CD8-positive, alpha-beta memory T cell (primary cell): ENCODE data around the gene CTNNA1. TPM values are rescaled to one million over a fixed set of nuclear protein-coding genes. Genes with fewer than 3 reads are reported as not detected.
"Not testable (repeated sequence)": the region's sequence is repeated elsewhere in the genome, so short reads cannot be mapped to it uniquely, and the experiment has no call there.

Source experiments
- CTCF ChIA-PET: fragments of 350-600 bp; sonication (Branson Sonifier 250); formaldehyde crosslinking; loops from one replicate; lab custom pipeline; 2021; ENCODE audit warnings: antibody characterized with exemption; lab: Charles Lee
- POLR2A ChIA-PET: fragments of 350-600 bp; sonication (Branson Sonifier 250); formaldehyde crosslinking; loops from one replicate; lab custom pipeline; 2021; ENCODE audit warnings: antibody characterized with exemption; lab: Charles Lee
- DNase-seq, 5 donors: peaks; one replicate each; pipeline versions ENCODE4 v3.0.0 to v3.0.0-alpha.2; 2020 to 2022; ENCODE audit warnings: mixed read lengths in 1 of 5
- H3K27ac ChIP-seq: one replicate; pipeline ENCODE4 v1.7.0; 2013; ENCODE audit warnings: low read depth, mild to moderate bottlenecking, low read length, moderate library complexity
- H3K27me3 ChIP-seq: 2 replicates; pipeline ENCODE4 v1.7.0; 2013; ENCODE audit warnings: low read length, mild to moderate bottlenecking; ENCODE audit not compliant: insufficient read depth, poor library complexity, severe bottlenecking
- H3K36me3 ChIP-seq: 2 replicates; pipeline ENCODE4 v1.7.0; 2013; ENCODE audit warnings: mild to moderate bottlenecking, low read length, moderate library complexity; ENCODE audit not compliant: insufficient read depth
- H3K4me1 ChIP-seq: 2 replicates; pipeline ENCODE4 v1.7.0; 2013; ENCODE audit warnings: mild to moderate bottlenecking, low read length, moderate library complexity; ENCODE audit not compliant: insufficient read depth
- H3K4me3 ChIP-seq: 2 replicates; pipeline ENCODE4 v1.7.0; 2013; ENCODE audit warnings: mild to moderate bottlenecking, low read length
- H3K9me3 ChIP-seq: 2 replicates; pipeline ENCODE4 v1.7.0; 2013; ENCODE audit warnings: mild to moderate bottlenecking, low read length
- H3K27ac Mint-ChIP-seq, 8 donors: one replicate each; pipeline ENCODE4 v1.8.0; 2020 to 2021; ENCODE audit warnings: mixed read lengths in 8 of 8, mild to moderate bottlenecking in 6 of 8, inconsistent platforms in 3 of 8, moderate library complexity in 3 of 8
- H3K27me3 Mint-ChIP-seq, 2 donors: one replicate each; pipeline ENCODE4 v1.8.0; 2020 to 2021; ENCODE audit warnings: mixed read lengths in 2 of 2, mild to moderate bottlenecking in 1 of 2, moderate library complexity in 1 of 2
- H3K36me3 Mint-ChIP-seq, 3 donors: one replicate each; pipeline ENCODE4 v1.8.0; 2020 to 2021; ENCODE audit warnings: mixed read lengths in 3 of 3, inconsistent platforms in 1 of 3, mild to moderate bottlenecking in 1 of 3
- H3K4me1 Mint-ChIP-seq, 3 donors: one replicate each; pipeline ENCODE4 v1.8.0; 2020 to 2021; ENCODE audit warnings: mixed read lengths in 3 of 3, inconsistent platforms in 1 of 3, mild to moderate bottlenecking in 1 of 3
- H3K4me3 Mint-ChIP-seq, 7 donors: one replicate each; pipeline ENCODE4 v1.8.0; 2020 to 2021; ENCODE audit warnings: mixed read lengths in 7 of 7, mild to moderate bottlenecking in 6 of 7, moderate library complexity in 4 of 7, inconsistent platforms in 2 of 7
- H3K9me3 Mint-ChIP-seq, 5 donors: one replicate each; pipeline ENCODE4 v1.8.0; 2020 to 2022; ENCODE audit warnings: mixed read lengths in 5 of 5, mild to moderate bottlenecking in 3 of 5, moderate library complexity in 2 of 5, inconsistent platforms in 1 of 5
- polyA plus RNA-seq: library from polyadenylated mRNA; unstranded; fragments of 300-500 nt; fragmentation: Illumina TruSeq; gene quantifications from one replicate; pipeline ENCODE4 v1.2.3, GENCODE V29; 2021
- total RNA-seq, 2 experiments: library from RNA; stranded (reverse); gene quantifications; one replicate each; pipeline ENCODE4 v1.2.3, GENCODE V29; 2021

Gene CTNNA1
- total and polyA plus RNA-seq, 3 experiments from 2014 or later, result 6.5 to 97.2 (median 89.0) TPM

- Mint-ChIP-seq H3K27ac (no peak overlapping the region), H3K4me3 (peak overlapping the region in 1 of 7 donors; percentile 30), H3K36me3 (peaks cover 0 to 8% (median 8%) of the 10 kb centered on the region in 3 donors), H3K4me1 (peaks cover 20 to 31% (median 25%) of the 10 kb centered on the region in 3 donors), H3K9me3 (peaks cover 0 to 9% (median 0%) of the 10 kb centered on the region in 5 donors), H3K27me3 (peaks cover 0 to 15% of the 10 kb centered on the region in 2 donors)
- no peak overlapping the region for H3K27ac ChIP-seq
- no peaks in the 10 kb centered on the region for H3K27me3 ChIP-seq
- no peak for DNase-seq
- no peak overlapping the region for H3K4me3 ChIP-seq
- POLR2A ChIA-PET, result interaction anchor here (0.6 kb wide), 1 partner anchor 186 kb away, joined by 3 read pairs; no protein-coding TSS in a partner anchor
- peaks cover 12% of the 10 kb centered on the region for H3K4me1 ChIP-seq
- H3K9me3 ChIP-seq, result no peaks in the 10 kb centered on the region
- CTCF ChIA-PET, result interaction anchor here (1.0 kb wide), 1 partner anchor 27 kb away, joined by 3 read pairs; no protein-coding TSS in a partner anchor
- H3K36me3 ChIP-seq, result no peaks in the 10 kb centered on the region
Observed at GRCh38 chr5:138763037-138763778, 10.0 kb downstream of the CTNNA1 start.

- H3K9me3 Mint-ChIP-seq, result no peaks in the 10 kb centered on the region
- peaks cover 5 to 9% (median 6%) of the 10 kb centered on the region in 3 donors for H3K4me1 Mint-ChIP-seq
- H3K9me3 ChIP-seq, result no peaks in the 10 kb centered on the region
- peaks cover 0 to 7% of the 10 kb centered on the region in 2 donors for H3K27me3 Mint-ChIP-seq
- DNase-seq, result no peak
- ChIA-PET CTCF (interaction anchor here (1.2 kb wide), 1 partner anchor 20 kb away, joined by 3 read pairs; no protein-coding TSS in a partner anchor), POLR2A (no interaction called here)
- H3K4me3 Mint-ChIP-seq, result no peak overlapping the region
- no peaks in the 10 kb centered on the region for H3K4me1 ChIP-seq
- no peaks in the 10 kb centered on the region for H3K36me3 ChIP-seq
- H3K27ac Mint-ChIP-seq, result no peak overlapping the region
- H3K36me3 Mint-ChIP-seq, result no peaks in the 10 kb centered on the region
- H3K27me3 ChIP-seq, result no peaks in the 10 kb centered on the region
- no peak overlapping the region for H3K27ac ChIP-seq
- no peak overlapping the region for H3K4me3 ChIP-seq
Observed at GRCh38 chr5:138770291-138770690, 17.1 kb downstream of the CTNNA1 start.

DNA sequence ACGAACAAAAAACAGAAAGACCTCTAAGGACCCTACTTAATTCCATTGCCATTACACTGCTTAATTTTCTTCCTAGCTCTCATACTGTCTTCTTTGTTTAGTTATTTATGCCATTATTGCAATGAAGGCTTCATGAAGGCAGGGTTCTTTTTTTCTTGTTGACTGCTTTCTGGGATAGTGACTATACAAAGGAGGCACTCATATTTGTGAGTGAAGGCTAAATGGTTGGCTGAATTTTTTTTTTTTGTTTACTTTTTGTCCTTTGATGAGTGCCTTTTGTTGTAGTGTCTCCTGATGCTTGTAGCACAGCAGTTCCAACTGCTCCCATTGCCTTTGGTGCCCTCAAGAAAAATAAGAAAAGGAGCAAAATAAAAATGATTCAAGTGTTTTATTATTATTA lies 17.8 kb downstream of the CTNNA1 start:
- Histone ChIP-seq H3K36me3 (no peaks in the 10 kb centered on the region), H3K4me1 (no peaks in the 10 kb centered on the region), H3K27ac (no peak overlapping the region), H3K9me3 (no peaks in the 10 kb centered on the region), H3K4me3 (no peak overlapping the region), H3K27me3 (no peaks in the 10 kb centered on the region)
- Mint-ChIP-seq H3K36me3 (no peaks in the 10 kb centered on the region), H3K4me3 (no peak overlapping the region), H3K9me3 (no peaks in the 10 kb centered on the region), H3K4me1 (peaks cover 4 to 7% (median 5%) of the 10 kb centered on the region in 3 donors), H3K27ac (no peak overlapping the region), H3K27me3 (peaks cover 0 to 7% of the 10 kb centered on the region in 2 donors)
- ChIA-PET POLR2A (no interaction called here), CTCF (no interaction called here)
- DNase-seq, result no peak

DNA sequence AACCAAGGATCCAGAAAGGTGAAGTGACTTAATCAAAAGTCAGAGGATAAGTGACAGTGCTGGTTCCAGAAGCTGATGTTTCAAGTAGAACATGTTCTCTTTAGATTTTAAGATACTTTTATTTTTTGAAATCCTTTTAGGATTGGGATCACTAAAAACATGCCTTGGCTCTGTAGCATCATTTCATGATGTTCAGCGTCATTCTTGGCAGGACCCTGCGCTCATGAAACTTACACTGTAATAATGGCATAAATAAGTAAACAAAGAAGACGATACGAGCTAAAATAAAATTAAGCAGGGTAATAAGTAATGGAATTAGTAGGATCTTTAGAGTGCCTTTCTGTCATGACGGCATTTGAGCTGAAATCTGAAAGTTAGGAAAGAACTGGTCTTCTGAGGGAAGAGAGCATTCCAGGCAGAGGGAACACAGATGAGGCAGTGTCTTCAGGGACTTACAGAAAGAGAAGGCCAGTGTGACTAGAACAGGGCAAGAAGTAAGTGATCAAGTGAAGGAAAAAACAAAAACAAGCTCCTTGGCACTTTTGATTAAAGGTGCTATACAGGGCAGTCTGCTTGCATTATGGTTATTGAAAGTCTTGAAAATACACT lies 19.9 kb downstream of the CTNNA1 start:
- Mint-ChIP-seq H3K4me3 (no peak overlapping the region), H3K27me3 (no peaks in the 10 kb centered on the region), H3K4me1 (no peaks in the 10 kb centered on the region), H3K36me3 (peaks cover 0 to under 1% (median under 1%) of the 10 kb centered on the region in 3 donors), H3K27ac (no peak overlapping the region), H3K9me3 (no peaks in the 10 kb centered on the region)
- ChIA-PET POLR2A (no interaction called here), CTCF (no interaction called here)
- no peaks in the 10 kb centered on the region for H3K27me3 ChIP-seq
- DNase-seq, result no peak
- H3K27ac ChIP-seq, result no peak overlapping the region
- no peaks in the 10 kb centered on the region for H3K4me1 ChIP-seq
- no peaks in the 10 kb centered on the region for H3K36me3 ChIP-seq
- no peak overlapping the region for H3K4me3 ChIP-seq
- H3K9me3 ChIP-seq, result no peaks in the 10 kb centered on the region

DNA sequence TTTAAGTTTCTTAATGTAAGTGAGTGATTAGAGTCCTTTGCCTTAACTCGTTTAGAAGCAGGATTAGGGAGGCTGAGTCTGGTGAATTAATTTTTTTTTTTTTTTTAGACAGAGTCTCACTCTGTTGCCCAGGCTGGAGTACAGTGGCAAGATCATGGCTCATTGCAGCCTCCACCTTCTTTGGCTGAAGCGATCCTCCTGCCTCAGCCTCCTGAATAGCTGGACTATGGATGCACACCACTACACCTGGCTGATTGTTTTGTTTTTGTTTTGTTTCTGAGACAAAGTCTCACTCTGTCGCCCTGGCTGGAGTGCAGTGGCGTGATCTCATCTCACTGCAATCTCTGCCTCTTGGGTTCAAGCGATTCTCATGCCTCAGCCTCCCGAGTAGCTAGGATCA lies 20.4 kb downstream of the CTNNA1 start:
- H3K36me3 Mint-ChIP-seq, H3K4me3 ChIP-seq, H3K36me3 ChIP-seq, POLR2A ChIA-PET, H3K4me1 Mint-ChIP-seq, CTCF ChIA-PET, H3K27ac Mint-ChIP-seq, H3K27me3 ChIP-seq, H3K27ac ChIP-seq, H3K27me3 Mint-ChIP-seq, DNase-seq, H3K4me3 Mint-ChIP-seq, H3K4me1 ChIP-seq, H3K9me3 Mint-ChIP-seq, H3K9me3 ChIP-seq: not testable (repeated sequence)

GRCh38 chr5:138775034-138775433 lies 21.8 kb downstream of the CTNNA1 start:
- Mint-ChIP-seq H3K27me3 (no peaks in the 10 kb centered on the region), H3K9me3 (no peaks in the 10 kb centered on the region), H3K36me3 (peaks cover 0 to 5% (median 4%) of the 10 kb centered on the region in 3 donors), H3K27ac (no peak overlapping the region), H3K4me1 (peaks cover 0 to 3% (median 1%) of the 10 kb centered on the region in 3 donors), H3K4me3 (no peak overlapping the region)
- no peaks in the 10 kb centered on the region for H3K9me3 ChIP-seq
- DNase-seq, result no peak
- no peaks in the 10 kb centered on the region for H3K36me3 ChIP-seq
- H3K27me3 ChIP-seq, result no peaks in the 10 kb centered on the region
- ChIA-PET CTCF (interaction anchor here (1.2 kb wide), 1 partner anchor 15 kb away, joined by 3 read pairs; no protein-coding TSS in a partner anchor), POLR2A (interaction anchor here (0.6 kb wide), 1 partner anchor 893 kb away, joined by 3 read pairs; no protein-coding TSS in a partner anchor)
- H3K27ac ChIP-seq, result no peak overlapping the region
- H3K4me3 ChIP-seq, result no peak overlapping the region
- no peaks in the 10 kb centered on the region for H3K4me1 ChIP-seq

DNA sequence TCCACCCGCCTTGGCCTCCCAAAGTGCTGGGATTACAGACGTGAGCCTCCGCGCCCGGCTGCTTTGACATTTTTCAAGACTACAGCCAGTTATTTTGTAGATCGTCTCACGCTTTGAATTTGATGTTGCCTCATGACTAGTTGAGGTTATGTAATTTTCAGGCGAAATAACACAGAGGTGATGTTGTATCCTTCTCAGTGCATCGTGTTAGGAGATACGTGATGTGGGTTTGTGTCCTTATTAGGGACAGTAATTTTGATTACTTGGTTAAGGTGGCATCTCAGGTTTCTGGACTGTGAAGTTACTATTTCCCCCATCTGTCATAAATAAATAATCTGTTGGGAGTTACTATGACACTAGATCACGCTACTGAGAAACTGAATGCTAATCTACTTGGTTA lies 25.0 kb downstream of the CTNNA1 start:
- Histone ChIP-seq H3K9me3 (no peaks in the 10 kb centered on the region), H3K4me3 (no peak overlapping the region), H3K36me3 (no peaks in the 10 kb centered on the region), H3K27ac (no peak overlapping the region), H3K4me1 (no peaks in the 10 kb centered on the region), H3K27me3 (no peaks in the 10 kb centered on the region)
- ChIA-PET POLR2A (no interaction called here), CTCF (no interaction called here)
- Mint-ChIP-seq H3K4me1 (peaks cover 0 to 3% (median 1%) of the 10 kb centered on the region in 3 donors), H3K36me3 (peaks cover 5 to 14% (median 5%) of the 10 kb centered on the region in 3 donors), H3K27me3 (no peaks in the 10 kb centered on the region), H3K27ac (no peak overlapping the region), H3K9me3 (no peaks in the 10 kb centered on the region), H3K4me3 (no peak overlapping the region)
- no peak for DNase-seq

DNA sequence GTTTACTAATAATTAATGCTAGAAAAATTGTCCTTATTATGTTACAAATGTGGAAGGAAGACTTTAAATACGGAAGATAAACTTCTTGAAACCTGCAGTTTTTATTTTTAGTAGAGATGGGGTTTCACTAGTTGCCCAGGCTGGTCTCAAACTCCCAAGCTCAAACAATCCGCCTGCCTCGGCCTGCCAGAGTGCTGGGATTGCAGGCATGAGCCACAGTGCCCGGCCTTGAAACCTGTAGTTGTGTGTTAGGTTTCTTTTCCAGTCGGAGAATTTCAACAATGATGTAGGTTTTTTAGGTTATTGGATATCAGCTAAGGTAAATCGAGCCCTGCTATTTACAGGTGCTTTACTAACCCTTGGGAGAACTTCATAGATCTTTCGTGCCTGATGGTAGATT lies 30.8 kb downstream of the CTNNA1 start:
- ChIA-PET POLR2A (no interaction called here), CTCF (no interaction called here)
- Mint-ChIP-seq H3K9me3 (peaks cover 0 to 2% (median 0%) of the 10 kb centered on the region in 5 donors), H3K4me3 (no peak overlapping the region), H3K27me3 (peaks cover 0 to 1% of the 10 kb centered on the region in 2 donors), H3K36me3 (peaks cover 0 to 28% (median 5%) of the 10 kb centered on the region in 3 donors), H3K27ac (no peak overlapping the region), H3K4me1 (no peaks in the 10 kb centered on the region)
- no peak for DNase-seq
- Histone ChIP-seq H3K4me3 (no peak overlapping the region), H3K27ac (no peak overlapping the region), H3K27me3 (no peaks in the 10 kb centered on the region), H3K4me1 (no peaks in the 10 kb centered on the region), H3K9me3 (no peaks in the 10 kb centered on the region), H3K36me3 (no peaks in the 10 kb centered on the region)
